Measurements from ENCODE around the gene PPWD1. TPM values are rescaled to one million over a fixed set of nuclear protein-coding genes. Genes with fewer than 3 reads are reported as not detected.

Gene PPWD1
- total RNA-seq (2014; rRNA removed; shearing (Covaris generic)) = 34.4 and 41.0 TPM in 2 replicates

GRCh38 chr5:65562731-65563701 is at the start of gene PPWD1, which contains the start of gene CENPK:
PPWD1 (plus strand) TSS chr5:65563296; CDS start chr5:65563311, 15 bp downstream.
CENPK (minus strand) TSS chr5:65563168; CDS start chr5:65554907, 8,261 bp downstream.

GRCh38 chr5:65624025-65624570 is 61.0 kb downstream of the PPWD1 start, which contains the start of gene TRIM23:
TRIM23 (minus strand) TSS chr5:65624333; CDS start chr5:65624274, 59 bp downstream.

DNA sequence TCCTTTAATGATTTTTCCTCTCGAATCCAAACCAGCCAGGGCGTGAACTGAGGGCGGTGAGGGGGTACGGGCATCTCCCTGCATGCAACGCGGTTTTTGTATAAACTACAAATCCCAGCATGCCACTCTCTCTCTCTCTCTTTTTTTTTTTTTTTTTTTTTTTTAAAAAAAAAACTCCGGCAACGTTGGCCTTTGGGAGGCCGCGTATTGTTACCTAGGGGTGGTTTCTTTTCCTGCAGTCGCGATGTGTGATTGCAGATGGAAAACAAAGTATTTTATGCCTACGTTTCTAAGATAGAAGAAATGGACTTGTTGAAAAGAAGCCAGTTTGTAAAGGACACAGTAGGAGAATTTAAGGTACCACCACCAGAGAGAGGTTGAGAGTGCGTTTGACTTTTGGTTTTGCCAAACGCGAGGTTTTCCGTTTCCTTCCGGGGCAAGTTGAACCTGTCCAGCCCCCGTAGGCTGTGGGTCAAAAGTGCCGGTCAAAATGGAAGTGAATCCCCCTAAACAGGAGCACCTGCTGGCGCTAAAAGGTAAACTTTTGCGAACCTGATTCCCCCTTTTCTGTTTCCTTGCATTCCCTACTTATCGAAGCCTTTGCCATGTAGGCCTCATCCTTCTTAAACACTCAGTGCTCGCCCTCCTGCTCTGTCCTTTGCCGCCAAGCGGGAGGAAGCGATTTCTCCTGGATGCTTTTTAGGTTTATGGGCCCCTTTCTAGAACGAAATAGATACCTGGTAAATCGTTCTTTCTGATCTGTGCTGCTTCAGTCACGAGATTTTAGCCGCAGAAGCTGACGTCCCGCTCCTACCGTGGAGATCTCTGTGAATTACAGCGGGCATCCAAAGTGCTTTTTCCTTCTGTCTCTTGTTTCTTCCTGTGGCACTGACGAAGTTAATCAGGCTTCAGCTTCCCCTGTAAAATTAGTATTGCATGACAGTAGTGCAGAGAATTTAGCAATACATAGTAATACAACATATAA is 61.8 kb downstream of the PPWD1 start, which contains the start of the genes SHLD3 and TRAPPC13:
Gene SHLD3 (plus strand): TSS at position 457 of the 985 bp plus-strand sequence. CDS start 4,561 bp downstream, outside the sequence.
Gene TRAPPC13 (plus strand): TSS at position 457 of the 985 bp plus-strand sequence. CDS start 34 bp downstream, at position 491.

Small RNA genes within 50 kb of the gene (small RNA-seq; reads per million reads assigned to genes)
- not detected for gene RNU6-540P

Other genes with a start within 250 kb of the PPWD1 start
- 3.1 and 3.2 TPM in 2 replicates for gene ADAMTS6, start 81.4 kb upstream of the PPWD1 start, total RNA-seq (2014; rRNA removed; shearing (Covaris generic))
- 33.7 and 34.6 TPM in 2 replicates for gene CENPK, start 128 bp upstream of the PPWD1 start, total RNA-seq (2014; rRNA removed; shearing (Covaris generic))
- 7.4 and 13.1 TPM in 2 replicates for gene TRIM23, start 61.0 kb downstream of the PPWD1 start, total RNA-seq (2014; rRNA removed; shearing (Covaris generic))
- 3.1 and 5.9 TPM in 2 replicates for gene SHLD3, start 61.7 kb downstream of the PPWD1 start, total RNA-seq (2014; rRNA removed; shearing (Covaris generic))
- gene TRAPPC13, start 61.7 kb downstream of the PPWD1 start, total RNA-seq (2014; rRNA removed; shearing (Covaris generic)) = 26.9 and 29.8 TPM in 2 replicates
- gene SGTB, start 158.8 kb downstream of the PPWD1 start, total RNA-seq (2014; rRNA removed; shearing (Covaris generic)) = 5.4 and 6.9 TPM in 2 replicates
- gene NLN, start 158.9 kb downstream of the PPWD1 start, total RNA-seq (2014; rRNA removed; shearing (Covaris generic)) = 14.4 and 16.9 TPM in 2 replicates

Measured in A375 (cell line).